OCI-LY3 (cell line): ENCODE measurements around the gene SMG1.
A peak's percentile ranks its signal among the peaks of the same experiment; 100 is the strongest.

ENCODE experiments used
- H2AFZ ChIP-seq: fragments of 200-600, 300-600 bp; shearing (Covaris generic); 2 replicates; pipeline ENCODE4 v1.6.0; 2014; ENCODE audit warnings: antibody characterized with exemption, low read depth, low read length
- H3K27ac ChIP-seq: fragments of 200-600, 300-600 bp; sonication (generic); 2 replicates; pipeline ENCODE4 v1.5.1; 2014; ENCODE audit warnings: mild to moderate bottlenecking, low read length, moderate library complexity, mixed read lengths
- H3K27me3 ChIP-seq: fragments of 200-600, 300-600 bp; sonication (generic); 2 replicates; pipeline ENCODE4 v1.6.1; 2014; ENCODE audit warnings: low read depth, low read length, mixed read lengths
- H3K36me3 ChIP-seq: fragments of 200-600, 300-600 bp; sonication (generic); replicated peaks from 2 replicates; pipeline ENCODE3; 2014; ENCODE audit warnings: low read depth, low read length, mixed read lengths
- H3K4me1 ChIP-seq: fragments of 300-600, 200-600 bp; sonication (generic); 2 replicates; pipeline ENCODE4 v1.6.1; 2014; ENCODE audit warnings: low read length, mixed read lengths
- H3K4me2 ChIP-seq: fragments of 200-600, 300-600 bp; sonication (generic); 2 replicates; pipeline ENCODE4 v1.6.1; 2014; ENCODE audit warnings: low read length, mixed read lengths
- H3K4me3 ChIP-seq: fragments of 300-600, 200-600 bp; sonication (generic); 2 replicates; pipeline ENCODE4 v1.5.1; 2014; ENCODE audit warnings: antibody characterized with exemption, mild to moderate bottlenecking, low read length, moderate library complexity
- H3K79me2 ChIP-seq: fragments of 300-600, 200-600 bp; shearing (Covaris generic); 2 replicates; pipeline ENCODE4 v1.6.1; 2014; ENCODE audit warnings: mild to moderate bottlenecking, low read length, mixed read lengths
- H3K9ac ChIP-seq: fragments of 300-600, 200-600 bp; shearing (Covaris generic); 2 replicates; pipeline ENCODE4 v1.6.0; 2014; ENCODE audit warnings: mild to moderate bottlenecking, low read length, moderate library complexity
- H3K9me3 ChIP-seq: fragments of 200-600, 300-600 bp; shearing (Covaris generic); 2 replicates; pipeline ENCODE4 v1.6.1; 2014; ENCODE audit warnings: low read length, mixed read lengths; ENCODE audit not compliant: insufficient read depth
- H4K20me1 ChIP-seq: fragments of 200-600, 300-600 bp; sonication (generic); 2 replicates; pipeline ENCODE4 v1.6.1; 2016; ENCODE audit warnings: low read length, mixed read lengths; ENCODE audit not compliant: insufficient read depth
- EZH2phosphoT487 ChIP-seq: fragments of 200-600 bp; shearing (Covaris generic); IDR thresholded peaks from 2 replicates; pipeline ENCODE4 v1.6.1; 2018; ENCODE audit warnings: antibody characterized with exemption, mixed run types, low read depth
- TF ChIP-seq, protein P1 (sequence below): fragments of 200-600, 300-600 bp; sonication (generic); IDR thresholded peaks from 2 replicates; pipeline ENCODE4 v1.5.1; 2014; ENCODE audit warnings: antibody characterized with exemption, low read length, low read depth

SMG1 gene

DNA sequence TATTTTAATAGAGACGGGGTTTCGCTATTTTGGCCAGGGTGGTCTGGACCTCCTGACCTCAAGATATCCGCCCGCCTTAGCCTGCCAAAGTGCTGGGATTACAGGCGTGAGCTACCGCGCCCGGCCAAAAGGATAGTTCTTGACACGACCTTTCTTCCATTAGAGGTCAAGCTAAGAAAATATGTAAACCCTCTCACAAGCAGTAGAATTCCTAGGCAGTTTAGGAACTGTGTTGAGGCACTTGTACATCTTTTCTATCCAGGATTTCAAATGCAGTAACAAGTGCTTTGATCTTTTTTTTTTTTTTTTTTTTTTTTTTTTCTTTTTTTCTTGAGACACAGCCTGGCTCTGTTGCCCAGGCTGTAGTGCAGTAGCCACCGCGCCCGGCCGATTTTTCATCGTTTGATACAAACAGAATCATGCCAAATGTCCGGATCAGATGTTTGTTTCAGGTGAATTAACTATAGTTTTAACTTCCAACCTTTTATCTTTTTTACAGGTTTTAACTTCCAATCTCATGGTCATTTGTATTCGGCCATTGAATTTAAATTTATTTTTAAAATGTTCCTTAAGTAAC lies 123.4 kb downstream of the SMG1 start:
- Histone ChIP-seq H3K4me3 (no peak overlapping the region), H3K4me2 (no peak overlapping the region), H3K79me2 (peaks cover 54% of the 10 kb centered on the region), H3K27me3 (no peaks in the 10 kb centered on the region), H2AFZ (no peak overlapping the region), H3K9me3 (no peaks in the 10 kb centered on the region), H3K27ac (no peak overlapping the region; the same call in 1 of the 2 replicates), H4K20me1 (peaks cover 30% of the 10 kb centered on the region), H3K9ac (no peak overlapping the region), H3K36me3 (peaks cover 35% of the 10 kb centered on the region), H3K4me1 (peaks cover 29% of the 10 kb centered on the region)
- TF ChIP-seq, protein P1, sequence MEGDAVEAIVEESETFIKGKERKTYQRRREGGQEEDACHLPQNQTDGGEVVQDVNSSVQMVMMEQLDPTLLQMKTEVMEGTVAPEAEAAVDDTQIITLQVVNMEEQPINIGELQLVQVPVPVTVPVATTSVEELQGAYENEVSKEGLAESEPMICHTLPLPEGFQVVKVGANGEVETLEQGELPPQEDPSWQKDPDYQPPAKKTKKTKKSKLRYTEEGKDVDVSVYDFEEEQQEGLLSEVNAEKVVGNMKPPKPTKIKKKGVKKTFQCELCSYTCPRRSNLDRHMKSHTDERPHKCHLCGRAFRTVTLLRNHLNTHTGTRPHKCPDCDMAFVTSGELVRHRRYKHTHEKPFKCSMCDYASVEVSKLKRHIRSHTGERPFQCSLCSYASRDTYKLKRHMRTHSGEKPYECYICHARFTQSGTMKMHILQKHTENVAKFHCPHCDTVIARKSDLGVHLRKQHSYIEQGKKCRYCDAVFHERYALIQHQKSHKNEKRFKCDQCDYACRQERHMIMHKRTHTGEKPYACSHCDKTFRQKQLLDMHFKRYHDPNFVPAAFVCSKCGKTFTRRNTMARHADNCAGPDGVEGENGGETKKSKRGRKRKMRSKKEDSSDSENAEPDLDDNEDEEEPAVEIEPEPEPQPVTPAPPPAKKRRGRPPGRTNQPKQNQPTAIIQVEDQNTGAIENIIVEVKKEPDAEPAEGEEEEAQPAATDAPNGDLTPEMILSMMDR, result no peak
- no peak for TF ChIP-seq EZH2phosphoT487

DNA sequence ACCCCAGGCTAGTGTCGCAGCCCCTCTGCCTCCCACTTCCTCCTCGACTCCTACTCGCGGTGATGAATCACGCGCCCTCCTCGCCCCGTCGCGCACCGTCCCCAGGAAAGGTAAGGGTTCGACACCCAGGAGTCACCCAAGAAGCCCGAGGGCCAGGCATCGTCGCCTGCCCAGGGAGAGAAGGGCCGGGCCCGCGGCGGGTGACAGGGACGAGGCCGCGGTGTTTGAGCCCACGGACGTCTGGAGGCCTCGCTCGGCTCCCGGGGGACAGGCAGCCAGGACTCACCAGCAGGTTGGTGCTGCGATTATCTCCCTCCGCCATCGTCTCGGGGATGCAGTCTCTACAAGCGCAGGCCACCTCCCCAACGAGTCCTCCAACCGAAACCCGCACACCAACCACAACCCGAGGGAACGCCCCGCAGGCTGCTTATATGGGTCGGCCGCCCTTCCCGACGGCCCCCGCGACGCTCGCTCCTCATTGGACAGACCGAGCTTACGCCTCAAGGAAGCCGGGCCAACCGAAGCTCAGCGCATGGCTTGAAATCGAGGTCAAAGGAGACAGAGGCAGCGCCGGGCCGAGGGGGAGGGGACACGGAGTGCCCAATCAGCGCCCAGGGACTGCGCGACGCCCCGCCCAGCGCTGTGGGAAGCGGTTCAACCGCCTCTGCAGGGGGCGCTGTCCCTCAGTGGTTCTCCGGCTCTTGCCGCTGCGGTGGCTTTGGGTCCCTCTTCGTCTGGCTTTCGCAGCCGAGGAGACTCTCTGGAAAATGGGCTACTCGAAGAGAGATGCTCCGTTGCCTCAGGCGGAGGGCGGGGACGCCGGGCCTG lies 124.8 kb downstream of the SMG1 start, which contains the start of gene ARL6IP1:
ARL6IP1 (minus strand) TSS at position 405 of the 828 bp plus-strand sequence; CDS start at position 322, 83 bp downstream.
- peak within 1 kb of the TSS; percentile 99 for H3K4me3 ChIP-seq
- peak within 1 kb of the TSS; percentile 90 for H3K27ac ChIP-seq
- H3K4me2 ChIP-seq, result peak within 1 kb of the TSS; percentile 99
- H3K9me3 ChIP-seq, result no peaks in the 10 kb centered on the region
- H3K36me3 ChIP-seq, result peaks cover 36% of the 10 kb centered on the region
- H3K79me2 ChIP-seq, result peaks cover 67% of the 10 kb centered on the region
- peaks cover 29% of the 10 kb centered on the region for H3K4me1 ChIP-seq
- H3K9ac ChIP-seq, result peak within 1 kb of the TSS; percentile 98
- H3K27me3 ChIP-seq, result no peaks in the 10 kb centered on the region
- peak within 1 kb of the TSS; percentile 63; the same call in 1 of the 2 replicates for H2AFZ ChIP-seq
- peaks cover 35% of the 10 kb centered on the region for H4K20me1 ChIP-seq
- TF ChIP-seq, protein P1, result peak; percentile 83
- TF ChIP-seq EZH2phosphoT487, result no peak

GRCh38 chr16:18800775-18801144 lies 125.4 kb downstream of the SMG1 start:
- H3K9ac ChIP-seq, result peak overlapping the region; percentile 98
- H3K79me2 ChIP-seq, result peaks cover 70% of the 10 kb centered on the region
- peaks cover 29% of the 10 kb centered on the region for H3K4me1 ChIP-seq
- H3K4me2 ChIP-seq, result peak overlapping the region; percentile 99
- H3K36me3 ChIP-seq, result peaks cover 41% of the 10 kb centered on the region
- peak overlapping the region; percentile 90 for H3K27ac ChIP-seq
- TF ChIP-seq, protein P1, result no peak
- no peak for TF ChIP-seq EZH2phosphoT487
- peaks cover 38% of the 10 kb centered on the region for H4K20me1 ChIP-seq
- no peaks in the 10 kb centered on the region for H3K9me3 ChIP-seq
- no peak overlapping the region for H2AFZ ChIP-seq
- H3K4me3 ChIP-seq, result peak overlapping the region; percentile 99
- no peaks in the 10 kb centered on the region for H3K27me3 ChIP-seq

DNA sequence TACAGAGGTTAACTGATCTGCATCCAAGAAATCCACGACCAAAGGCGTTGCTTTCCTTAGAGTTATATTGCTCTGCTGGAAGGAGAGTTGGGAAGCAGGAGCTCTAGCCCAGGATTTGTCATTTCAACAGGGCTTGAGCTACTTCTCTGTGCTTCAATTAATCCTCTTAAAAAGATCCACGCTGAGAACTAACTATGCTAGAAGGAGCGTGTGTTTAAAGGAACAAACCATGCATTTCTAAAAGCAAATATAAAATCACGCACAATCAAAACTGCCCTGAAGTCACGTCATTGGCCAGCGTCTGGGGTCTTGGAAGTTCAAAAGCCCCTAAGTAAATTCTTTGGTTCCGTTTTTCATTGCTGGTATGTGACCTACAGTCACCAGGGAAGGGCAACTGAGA lies 125.9 kb downstream of the SMG1 start:
- H3K79me2 ChIP-seq, result peaks cover 70% of the 10 kb centered on the region
- TF ChIP-seq, protein P1, result no peak
- no peak for TF ChIP-seq EZH2phosphoT487

More for the DNA sequence above, 125.9 kb downstream of the SMG1 start:
- H3K4me3 ChIP-seq, result peak overlapping the region; percentile 99
- no peaks in the 10 kb centered on the region for H3K27me3 ChIP-seq
- H3K9ac ChIP-seq, result peak overlapping the region; percentile 98
- no peak overlapping the region for H2AFZ ChIP-seq
- peak overlapping the region; percentile 90 for H3K27ac ChIP-seq
- peaks cover 45% of the 10 kb centered on the region for H3K36me3 ChIP-seq
- H3K4me1 ChIP-seq, result peaks cover 27% of the 10 kb centered on the region
- peaks cover 38% of the 10 kb centered on the region for H4K20me1 ChIP-seq
- no peaks in the 10 kb centered on the region for H3K9me3 ChIP-seq
- H3K4me2 ChIP-seq, result peak overlapping the region; percentile 99
